ENCODE results near the gene TPBG.
"Not testable (repeated sequence)": the region's sequence is repeated elsewhere in the genome, so short reads cannot be mapped to it uniquely, and the experiment has no call there.

Gene TPBG

DNA sequence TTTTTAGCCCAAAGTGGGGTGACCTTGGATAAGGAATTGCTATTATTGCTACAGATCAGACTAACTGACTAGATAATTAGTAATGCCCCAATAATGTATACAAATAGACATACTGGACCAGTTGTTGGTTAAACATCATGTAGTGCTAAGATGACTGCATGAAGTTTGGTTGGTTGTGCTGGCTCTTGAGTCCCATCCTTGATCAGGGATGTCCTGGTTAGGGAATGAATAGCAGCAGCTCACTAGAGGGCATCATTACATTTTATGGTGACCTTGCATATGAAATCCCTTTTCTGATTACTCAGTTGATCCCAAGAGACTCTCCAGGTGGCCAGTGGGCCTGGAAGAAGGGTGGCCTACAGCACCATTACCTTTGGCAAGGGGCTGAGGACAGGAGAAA lies 10.9 kb downstream of the TPBG start:
- no peak for DNase-seq (ENCODE audit: low read depth in 2 of 2)

DNA sequence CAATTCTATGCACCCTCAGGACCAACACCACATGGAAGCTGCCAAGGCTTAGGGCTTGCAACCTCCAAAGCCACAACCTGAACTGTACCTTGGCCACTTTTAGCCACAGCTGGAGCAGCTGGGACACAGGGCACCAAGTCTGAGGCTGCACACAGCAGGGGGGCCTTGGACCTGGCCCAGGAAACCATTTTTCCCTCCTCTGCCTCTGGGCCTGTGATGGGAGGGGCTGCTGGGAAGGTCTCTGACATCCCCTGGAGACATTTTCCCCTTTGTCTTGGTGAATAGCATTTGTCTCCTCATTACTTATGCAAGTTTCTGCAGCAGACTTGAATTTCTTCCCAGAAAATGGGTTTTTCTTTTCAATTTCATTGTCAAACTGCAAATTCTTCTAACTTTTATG lies 13.0 kb downstream of the TPBG start:
- no peak for DNase-seq (ENCODE audit: low read depth in 2 of 2)

DNA sequence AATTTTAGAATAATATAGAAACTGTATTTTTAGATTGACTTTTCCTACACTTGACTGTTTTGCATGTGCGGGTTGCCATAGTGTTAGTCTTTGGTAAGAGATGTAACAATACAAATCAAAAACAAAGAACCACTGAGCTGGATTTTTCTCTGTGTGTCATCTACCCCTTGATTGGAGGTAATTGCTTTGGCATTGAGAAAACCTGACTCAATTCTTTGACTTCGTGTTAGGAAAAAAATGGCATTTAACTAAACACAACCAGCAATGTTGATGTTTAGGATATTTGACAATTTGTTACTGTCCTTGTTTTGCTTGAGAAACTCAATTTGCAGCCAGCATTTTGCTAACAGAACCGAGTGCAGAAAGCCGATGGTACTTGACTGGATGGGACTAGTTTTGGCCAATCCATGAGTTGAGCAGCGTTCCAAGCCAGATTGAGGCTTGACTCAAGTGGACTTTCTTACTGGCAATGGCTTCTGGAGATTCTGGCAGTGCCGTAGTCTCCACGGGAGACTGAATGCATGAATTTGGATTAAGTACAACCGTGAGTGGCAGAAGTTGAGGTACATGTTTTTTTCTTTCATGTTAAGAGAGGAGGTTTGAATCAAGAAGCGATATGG lies 17.1 kb downstream of the TPBG start:
- no peak for DNase-seq (ENCODE audit: low read depth in 2 of 2)

DNA sequence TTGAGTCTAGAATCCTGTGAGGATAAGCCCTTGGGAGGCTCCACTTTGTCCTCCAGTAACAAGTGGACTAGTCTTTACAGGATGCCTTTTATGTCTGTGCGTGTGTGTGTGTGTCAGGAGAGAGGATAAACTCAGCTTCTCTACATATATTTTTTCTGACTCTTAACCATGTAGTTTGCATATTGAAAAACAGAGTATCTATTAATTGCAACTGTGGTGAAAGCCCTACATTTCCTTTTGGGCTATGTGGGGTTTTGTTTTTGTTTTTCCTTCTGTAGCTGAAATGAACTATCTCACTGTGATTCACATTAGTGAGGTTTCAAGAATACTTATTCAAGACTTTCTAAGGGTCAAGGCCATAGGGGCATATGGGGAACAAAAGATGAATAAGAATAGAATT lies 17.7 kb downstream of the TPBG start:
- DNase-seq (ENCODE audit: low read depth in 2 of 2) = no peak

DNA sequence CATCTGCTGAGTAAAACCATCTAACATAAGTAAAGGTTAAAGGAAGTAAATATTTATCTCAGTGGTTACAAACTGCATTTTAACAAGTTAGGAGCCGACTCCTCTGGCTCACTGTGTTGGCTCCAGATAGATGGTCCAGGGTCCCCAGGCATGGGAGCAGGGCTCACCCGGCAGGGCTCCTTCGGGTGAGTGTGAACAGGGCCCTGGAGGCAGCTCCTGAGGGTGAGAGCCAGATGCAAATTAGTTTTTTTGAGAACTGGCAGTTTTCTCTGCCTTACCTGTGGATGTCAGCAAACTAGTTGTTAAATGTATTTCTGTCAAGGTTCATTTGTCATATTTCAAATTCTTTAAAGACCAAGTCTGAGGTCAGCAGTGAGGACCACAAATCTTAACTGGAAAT lies 21.5 kb downstream of the TPBG start:
- DNase-seq (ENCODE audit: low read depth in 2 of 2) = no peak

DNA sequence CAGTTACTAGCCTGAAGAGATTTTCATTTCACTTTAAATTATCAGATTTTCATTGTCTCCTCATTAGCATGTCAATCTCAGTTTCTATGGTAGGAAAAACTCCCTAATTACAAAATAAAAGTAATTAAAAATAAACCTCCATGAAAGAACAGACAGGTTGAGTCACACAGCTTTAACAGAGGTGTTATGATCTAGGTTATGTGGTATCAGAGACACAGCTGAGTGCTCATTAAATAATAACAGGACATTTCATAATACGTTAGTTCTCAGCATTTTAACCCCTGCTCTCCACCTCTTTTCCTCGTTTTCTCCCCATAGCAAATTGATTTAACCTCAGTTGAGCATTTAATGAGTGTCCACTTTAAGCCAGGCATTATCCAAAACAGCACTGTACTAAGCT lies 21.9 kb downstream of the TPBG start:
- DNase-seq (ENCODE audit: low read depth in 2 of 2) = no peak

DNA sequence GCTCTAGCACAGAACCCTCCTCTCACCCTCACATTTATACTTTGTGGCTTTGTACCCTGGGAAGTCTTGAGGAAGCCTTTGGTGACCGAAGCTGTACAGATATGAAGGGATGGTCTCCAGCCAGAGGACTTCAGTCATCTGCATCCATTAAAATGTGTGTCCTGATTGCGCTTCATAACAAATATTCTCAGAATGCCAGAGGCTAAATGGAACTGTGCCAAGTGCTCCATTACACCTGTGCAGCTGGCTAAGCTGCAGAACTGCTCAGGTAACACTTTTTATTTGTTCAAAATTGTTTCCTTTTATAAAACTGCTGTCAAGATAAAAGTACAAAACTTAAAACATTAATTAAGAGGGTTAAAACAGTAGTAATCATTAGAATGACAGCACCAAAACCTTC lies 22.3 kb downstream of the TPBG start:
- no peak for DNase-seq (ENCODE audit: low read depth in 2 of 2)

DNA sequence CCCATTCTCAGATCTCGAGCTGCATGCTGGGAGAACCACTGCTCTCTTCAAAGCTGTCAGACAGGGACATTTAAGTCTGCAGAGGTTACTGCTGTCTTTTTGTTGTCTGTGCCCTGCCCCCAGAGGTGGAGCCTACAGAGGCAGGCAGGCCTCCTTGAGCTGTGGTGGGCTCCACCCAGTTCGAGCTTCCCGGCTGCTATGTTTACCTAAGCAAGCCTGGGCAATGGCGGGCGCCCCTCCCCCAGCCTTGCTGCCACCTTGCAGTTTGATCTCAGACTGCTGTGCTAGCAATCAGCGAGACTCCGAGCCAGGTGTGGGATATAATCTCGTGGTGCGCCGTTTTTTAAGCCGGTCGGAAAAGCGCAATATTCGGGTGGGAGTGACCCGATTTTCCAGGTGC lies 31.2 kb downstream of the TPBG start:
- not testable (repeated sequence) for DNase-seq (ENCODE audit: low read depth in 2 of 2)

DNA sequence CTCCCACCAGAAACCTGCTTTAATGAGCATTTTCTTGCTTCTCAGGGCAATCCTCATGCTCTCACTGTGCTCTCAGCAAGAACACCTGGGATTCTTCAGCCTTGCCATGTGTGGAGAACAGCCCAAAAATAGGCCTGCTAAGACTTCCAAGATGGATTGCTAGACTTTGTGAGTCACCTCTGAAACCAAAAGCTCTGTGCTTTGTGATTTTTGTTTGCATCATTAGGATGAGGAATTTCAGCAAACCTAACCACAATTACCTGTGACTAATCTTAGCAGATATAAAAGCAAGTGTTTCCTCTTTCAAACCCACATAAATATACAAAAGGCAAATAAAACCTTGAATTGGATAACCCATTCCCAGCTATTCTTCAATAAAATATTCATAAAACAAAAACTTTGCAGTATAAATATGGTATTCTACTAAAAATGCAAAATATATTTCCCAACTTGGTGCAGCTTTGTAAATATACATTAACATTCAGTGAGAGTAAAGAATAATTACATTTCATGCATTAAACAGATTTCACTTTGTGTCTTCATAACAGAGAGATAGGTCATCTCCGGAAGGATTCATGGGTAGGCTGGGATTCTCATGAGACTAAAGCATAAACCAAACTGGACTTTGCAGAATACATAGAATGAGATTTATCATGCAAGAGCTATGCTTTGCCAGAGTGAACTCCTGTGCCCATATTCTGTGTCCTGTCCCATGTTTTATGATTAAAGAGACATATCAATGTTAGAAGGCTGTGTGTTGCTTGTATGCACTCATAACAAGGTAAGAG lies 33.5 kb downstream of the TPBG start:
- DNase-seq (ENCODE audit: low read depth in 2 of 2) = no peak

DNA sequence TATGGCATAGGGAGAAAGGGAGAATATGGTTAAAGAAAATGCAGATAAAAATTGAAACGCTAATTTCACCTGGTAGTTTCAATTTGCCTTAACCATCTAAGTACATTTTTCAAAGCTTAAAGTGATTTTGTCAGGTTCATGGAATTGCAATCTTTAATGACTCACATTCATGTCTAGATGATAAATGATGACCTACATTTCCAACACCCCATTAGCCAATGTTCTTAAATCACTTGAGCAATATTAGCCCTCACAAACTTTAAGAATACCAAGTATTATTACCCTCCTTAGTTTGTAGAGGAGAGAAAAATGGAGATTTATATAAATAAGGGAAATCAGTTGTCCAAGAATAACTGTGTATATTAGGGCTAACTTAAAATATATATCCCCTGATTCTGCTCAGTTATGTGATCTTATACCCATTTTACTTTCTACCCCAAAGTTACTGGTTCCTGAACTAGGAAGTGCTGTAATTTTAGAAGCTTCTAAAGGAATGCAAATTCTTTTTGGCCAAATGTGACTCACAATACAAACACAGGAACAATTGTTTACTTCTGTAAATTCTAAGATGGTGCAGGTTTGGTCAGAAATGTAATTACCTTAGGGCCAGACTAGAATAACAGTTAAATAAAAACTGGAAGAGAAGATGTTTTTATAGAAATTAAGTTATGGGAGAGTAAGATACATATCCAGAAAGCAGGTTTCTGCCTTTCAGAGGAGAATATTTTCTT lies 34.5 kb downstream of the TPBG start:
- no peak for DNase-seq (ENCODE audit: low read depth in 2 of 2)

DNA sequence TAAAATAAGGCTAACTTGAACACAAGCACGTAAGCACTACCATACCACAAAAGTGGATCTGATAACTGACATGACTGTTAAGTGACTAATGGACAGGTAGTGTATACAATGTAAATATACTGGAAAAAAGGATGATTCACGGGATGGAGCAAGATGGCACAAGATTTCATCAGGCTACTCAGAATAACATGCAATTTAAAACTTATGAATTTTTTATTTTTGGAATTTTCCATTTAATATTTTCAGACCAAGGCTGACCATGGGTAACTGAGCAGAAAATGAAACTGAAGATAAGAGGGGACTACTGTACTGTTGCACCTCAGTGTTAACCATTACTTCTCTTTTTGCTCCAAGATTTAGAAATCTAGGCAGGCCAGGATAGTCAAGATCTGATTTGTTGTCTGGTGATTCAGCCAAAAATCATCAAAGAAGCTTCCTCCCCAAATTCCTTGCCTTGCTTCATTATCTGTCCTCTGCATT lies 45.4 kb downstream of the TPBG start:
- no peak for DNase-seq (ENCODE audit: low read depth in 2 of 2)

DNA sequence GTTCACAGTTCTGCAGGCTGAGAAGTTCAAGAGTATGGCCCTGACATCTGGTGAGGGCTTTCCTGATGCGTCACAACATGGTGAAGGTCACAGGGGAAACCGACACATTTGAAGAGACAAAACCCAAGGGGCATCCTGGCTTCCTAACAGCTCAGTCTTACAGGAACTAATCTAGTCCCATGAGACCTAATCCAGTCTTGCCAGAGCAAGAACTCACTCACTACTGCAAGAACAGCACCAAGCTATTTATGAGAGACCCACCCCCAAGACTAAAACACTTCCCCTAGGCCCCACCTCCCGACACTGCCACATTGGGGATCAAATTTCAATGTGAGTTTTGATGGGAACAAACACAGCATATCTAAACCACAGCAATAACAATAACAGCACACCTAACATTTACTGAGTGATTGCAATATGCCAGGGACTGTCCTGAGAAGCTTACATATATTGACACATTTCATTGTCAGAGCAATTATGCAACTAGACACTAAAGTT lies 46.6 kb downstream of the TPBG start:
- DNase-seq (ENCODE audit: low read depth in 2 of 2) = no peak

DNA sequence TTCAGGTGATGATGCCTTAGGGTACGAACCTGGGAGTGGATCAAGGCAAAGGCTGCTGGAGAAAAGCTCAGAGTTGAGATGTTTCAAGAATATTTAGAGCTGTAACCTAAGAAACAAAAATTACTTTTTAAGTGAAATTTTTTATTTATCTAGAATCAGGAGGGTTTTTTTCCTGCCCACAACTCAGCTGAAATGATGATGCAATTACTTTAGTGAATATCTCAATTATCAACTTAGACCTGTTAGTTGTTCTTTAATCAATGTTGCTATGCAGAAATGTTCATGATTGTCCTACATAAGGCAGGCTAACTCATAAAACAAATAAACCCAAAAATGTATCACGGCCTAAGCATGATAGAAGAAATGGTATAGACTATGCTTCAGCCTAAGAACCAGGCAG lies 50.3 kb downstream of the TPBG start:
- DNase-seq (ENCODE audit: low read depth in 2 of 2) = no peak

DNA sequence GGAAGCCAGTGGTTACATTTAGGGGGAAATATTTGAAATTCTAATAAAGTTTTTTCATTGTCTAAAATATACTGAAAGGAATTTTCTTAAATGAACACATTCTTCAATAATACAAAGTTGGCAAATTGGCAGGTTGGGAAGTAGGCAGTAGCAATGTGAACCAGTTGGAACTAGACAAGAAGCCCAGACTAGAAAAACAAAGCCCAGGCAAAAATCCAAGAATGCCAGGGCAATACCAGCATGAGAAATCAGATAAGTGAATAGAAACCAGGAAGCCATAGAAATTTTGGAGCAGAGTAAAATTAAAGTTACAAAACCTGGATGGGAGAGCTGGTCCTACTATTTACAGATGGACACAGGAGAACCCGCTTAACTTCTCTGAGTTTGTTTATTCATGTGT lies 52.2 kb downstream of the TPBG start:
- DNase-seq (ENCODE audit: low read depth in 2 of 2) = no peak

DNA sequence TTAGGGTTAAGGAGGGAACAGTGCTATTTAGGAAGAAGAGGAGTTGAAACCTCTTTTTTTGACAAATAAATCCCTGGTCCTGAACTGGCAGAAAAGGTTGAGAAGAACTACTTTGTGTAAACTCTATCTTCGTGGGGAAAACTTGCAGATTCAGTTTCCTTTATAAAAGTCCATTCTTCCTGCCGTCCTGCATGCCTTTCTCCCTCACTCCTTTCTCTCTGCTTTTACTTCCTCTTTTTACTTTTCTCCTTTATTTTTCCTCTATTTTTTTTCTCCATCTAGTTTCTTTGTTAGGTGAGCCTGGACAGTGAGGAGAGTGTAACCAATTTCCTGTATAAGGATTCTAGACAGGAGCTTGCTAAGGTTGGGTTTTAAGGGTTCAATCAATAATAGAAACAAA lies 52.7 kb downstream of the TPBG start:
- DNase-seq (ENCODE audit: low read depth in 2 of 2) = no peak
